Activated CD4-positive, CD25-positive, alpha-beta regulatory T cell treated with anti-CD3 and anti-CD28 coated beads, Interleukin-2, amount 50 U/mL, for 72 hours (primary cell): ENCODE measurements around the gene ATRN.
"Not testable (repeated sequence)": the region's sequence is repeated elsewhere in the genome, so short reads cannot be mapped to it uniquely, and the experiment has no call there.

ENCODE experiments used
- DNase-seq: peaks from one replicate; pipeline ENCODE4 v3.0.0; 2021

ATRN gene

GRCh38 chr20:3576363-3576762 lies 105.5 kb downstream of the ATRN start:
- no peak for DNase-seq

DNA sequence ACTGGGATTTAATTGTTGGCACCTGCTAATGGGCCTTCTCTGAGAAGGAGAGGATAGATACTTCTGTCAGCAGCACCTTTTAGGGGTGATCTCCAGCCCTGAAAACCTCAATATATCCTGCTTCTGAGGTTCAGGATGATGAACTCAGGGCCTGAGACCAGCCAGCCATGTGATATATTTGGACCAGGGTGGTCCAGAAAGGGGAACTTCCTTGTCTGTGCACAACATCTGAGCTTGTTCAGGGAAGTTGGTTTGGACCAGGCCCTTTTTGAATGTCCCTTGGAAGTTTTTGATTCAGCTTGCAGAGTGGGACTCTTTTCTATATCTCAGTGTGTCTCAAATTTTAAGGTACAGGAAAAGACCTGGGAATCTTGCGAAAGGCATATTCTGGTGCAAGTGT lies 106.5 kb downstream of the ATRN start:
- DNase-seq = no peak

- DNase-seq = no peak
Measured at GRCh38 chr20:3580412-3580811, 109.6 kb downstream of the ATRN start.

- DNase-seq = no peak
Measured at GRCh38 chr20:3583765-3584164, 112.9 kb downstream of the ATRN start.

DNA sequence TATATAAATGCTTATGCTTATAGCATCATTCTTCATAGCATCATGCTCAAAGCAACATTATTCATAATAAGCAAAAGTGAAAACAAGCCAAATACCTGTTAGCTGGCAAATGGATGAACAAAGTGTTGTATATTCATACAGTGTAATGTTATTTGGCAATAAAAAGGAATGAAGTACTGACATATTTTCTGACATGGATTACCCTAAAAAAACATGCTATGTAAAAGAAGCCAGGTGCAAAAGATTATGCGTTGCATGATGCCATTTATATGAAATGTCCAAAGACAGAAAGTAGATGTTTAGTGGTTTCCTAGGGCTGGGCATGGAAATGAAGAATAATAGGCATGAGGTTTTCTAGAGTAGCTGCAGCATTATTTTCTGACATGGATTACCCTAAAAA lies 115.3 kb downstream of the ATRN start:
- no peak for DNase-seq

GRCh38 chr20:3590164-3590563 lies 119.3 kb downstream of the ATRN start:
- no peak for DNase-seq

DNA sequence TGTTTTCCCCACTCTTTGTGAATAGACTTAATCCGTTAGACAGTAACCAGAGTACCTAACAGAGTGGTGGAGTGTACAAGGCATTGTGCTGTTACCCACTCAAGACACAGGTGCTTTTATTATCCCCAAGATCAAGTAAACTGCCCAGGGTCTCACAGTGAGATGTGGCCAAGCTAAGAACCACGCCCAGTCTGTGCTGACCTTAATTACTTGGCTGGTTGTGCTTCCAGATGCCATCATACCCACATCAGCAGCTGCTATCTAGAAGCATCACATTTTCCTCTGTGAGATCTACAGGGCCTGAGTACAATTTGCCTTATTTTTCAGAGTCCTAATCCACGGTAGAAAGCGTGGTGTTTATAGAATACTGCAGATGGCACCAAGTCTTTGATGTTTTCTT lies 122.1 kb downstream of the ATRN start:
- no peak for DNase-seq

- DNase-seq = no peak
Measured at GRCh38 chr20:3595541-3595940, 124.7 kb downstream of the ATRN start.

DNA sequence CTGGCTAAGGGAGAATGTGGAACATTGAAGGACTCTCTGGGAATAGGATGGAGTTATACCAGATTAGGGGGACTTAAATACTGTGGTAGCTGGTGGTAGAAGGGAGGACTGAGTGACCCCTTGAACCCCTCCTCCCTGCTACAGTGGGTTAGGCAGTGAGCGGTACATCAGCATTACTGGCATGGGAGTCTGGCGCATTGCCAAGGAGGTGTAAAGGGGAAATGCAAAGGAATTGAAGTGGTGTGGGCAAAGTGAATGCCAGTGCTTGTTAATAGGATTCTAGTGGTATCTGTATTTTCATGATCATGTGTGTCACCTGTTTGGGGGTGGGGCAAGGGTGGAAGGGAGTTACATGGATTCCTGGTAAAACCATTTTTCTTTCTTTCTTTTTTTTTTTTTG lies 132.3 kb downstream of the ATRN start:
- DNase-seq = no peak

- not testable (repeated sequence) for DNase-seq
Measured at GRCh38 chr20:3605386-3605886, 134.6 kb downstream of the ATRN start.

GRCh38 chr20:3606021-3606420 lies 135.2 kb downstream of the ATRN start:
- no peak for DNase-seq

- DNase-seq = no peak
Measured at GRCh38 chr20:3611901-3612300, 141.1 kb downstream of the ATRN start.

GRCh38 chr20:3612795-3613572 lies 142.2 kb downstream of the ATRN start:
- no peak for DNase-seq

- no peak for DNase-seq
Measured at GRCh38 chr20:3613821-3614440, 143.1 kb downstream of the ATRN start.

DNA sequence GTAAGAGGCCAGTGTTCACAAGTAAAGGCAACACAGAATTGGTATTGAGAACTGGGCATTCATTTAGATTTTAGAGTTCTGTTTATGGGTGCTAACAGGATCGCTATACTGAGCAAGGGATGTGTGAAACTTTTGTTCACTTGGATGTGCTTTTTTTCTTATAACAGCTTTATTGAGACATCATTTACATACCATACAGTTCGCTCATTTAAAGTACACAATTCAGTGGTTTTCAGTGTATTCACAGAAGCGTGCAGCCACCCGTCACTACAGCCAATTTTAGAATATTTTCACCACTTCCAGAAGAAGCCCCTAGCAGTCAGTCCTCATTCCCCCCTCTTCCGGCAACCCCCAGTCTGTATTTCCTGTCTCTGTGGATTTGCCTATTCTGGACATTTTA lies 143.6 kb downstream of the ATRN start:
- no peak for DNase-seq

GRCh38 chr20:3615171-3615840 lies 144.5 kb downstream of the ATRN start:
- not testable (repeated sequence) for DNase-seq

DNA sequence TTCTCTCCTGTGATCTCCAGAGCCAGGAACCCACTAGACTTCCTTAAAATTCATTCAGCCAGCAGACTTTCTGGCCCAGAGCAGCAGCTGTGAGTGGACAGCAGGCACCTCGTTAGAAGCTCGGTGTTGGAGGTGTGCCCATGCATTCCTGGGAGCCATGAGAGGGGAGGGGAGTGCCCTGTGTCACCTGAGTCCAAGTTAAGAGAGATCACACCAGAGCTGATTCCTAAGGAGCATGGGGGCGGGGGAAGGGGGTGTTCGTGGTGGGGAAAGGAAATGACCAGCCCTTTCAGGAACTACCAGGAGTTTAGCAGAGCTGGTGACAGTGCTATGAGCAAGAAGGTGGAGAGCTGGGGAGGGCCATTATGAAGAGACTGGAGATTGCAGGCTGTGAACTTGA lies 145.4 kb downstream of the ATRN start:
- no peak for DNase-seq

- no peak for DNase-seq
Measured at GRCh38 chr20:3621111-3621510, 150.3 kb downstream of the ATRN start.

- no peak for DNase-seq
Measured at GRCh38 chr20:3622406-3622805, 151.6 kb downstream of the ATRN start.

DNA sequence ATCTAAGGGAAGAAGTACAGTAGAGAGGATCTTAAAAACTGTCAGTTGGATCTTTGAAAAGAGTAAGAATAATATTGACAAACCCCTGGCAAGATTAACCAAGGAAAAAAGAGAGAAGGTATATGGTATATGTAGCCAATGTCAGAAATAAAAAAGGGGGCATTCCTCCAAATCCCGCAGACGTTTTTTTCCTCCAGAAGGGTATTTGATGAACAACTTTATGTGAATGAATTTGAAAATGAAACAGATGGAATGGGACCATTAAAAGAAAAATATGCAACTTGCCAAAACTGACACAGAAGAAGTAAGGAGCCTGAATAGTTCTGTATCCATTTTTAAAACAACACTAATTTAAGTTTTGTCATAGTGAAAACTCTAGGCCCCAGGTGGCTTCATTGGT lies 156.7 kb downstream of the ATRN start:
- no peak for DNase-seq

DNA sequence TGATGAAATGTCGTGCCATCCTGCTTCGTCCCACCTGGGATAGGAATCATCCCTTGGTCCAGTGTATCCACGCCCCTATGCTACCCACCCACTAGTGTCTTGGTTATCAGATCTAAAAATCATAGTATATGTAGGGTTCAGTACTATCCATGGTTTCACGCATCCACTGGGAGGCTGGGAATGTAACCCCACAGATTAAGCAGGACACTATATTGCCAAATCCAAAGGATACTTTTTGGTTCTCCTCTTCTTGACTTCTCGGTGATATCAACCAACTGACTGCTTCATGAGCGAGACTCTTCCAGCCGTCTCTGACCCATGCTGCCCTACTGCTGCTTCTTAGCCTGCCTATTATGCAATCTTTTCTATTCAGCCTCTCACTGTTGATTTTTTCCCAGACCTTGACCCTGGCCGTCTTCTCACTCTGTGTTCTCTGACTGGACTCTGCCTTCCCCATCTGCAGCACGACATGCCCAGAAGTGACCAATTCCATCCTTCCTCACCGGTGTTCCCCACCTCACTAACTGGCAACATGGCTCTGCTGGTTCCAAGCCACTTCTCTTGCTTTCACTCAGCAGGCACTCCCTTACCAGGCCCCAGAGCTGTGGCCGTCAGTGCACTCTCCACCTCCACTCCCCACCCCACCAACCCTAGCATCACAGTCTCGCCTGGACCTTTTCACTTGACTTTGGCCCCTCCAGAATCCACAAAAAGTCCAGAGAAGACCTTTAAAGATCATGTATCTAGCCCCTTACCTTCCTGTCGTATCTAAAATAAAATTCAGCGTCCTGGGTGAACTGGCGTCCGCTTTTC lies 157.9 kb downstream of the ATRN start:
- DNase-seq = no peak

GRCh38 chr20:3629893-3630292 lies 159.1 kb downstream of the ATRN start:
- DNase-seq = no peak

DNA sequence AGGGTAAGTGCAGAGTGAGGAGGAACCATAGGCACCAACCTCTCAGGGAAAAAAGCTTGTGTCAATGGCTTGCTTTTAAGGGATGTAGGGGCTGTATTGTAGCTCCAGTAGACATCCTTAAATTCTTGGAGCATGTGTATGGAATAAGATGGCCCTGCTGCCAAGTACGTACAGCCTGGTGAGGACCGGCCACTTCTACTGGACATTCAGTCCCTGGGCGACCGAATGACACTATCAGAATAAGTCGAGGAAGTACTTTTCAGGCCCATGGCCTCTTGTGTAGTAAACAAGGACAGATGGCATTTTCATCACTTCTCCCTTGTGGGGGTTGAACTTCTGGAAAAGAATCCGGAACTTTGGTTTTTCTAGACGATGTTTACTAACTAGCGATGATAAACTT lies 159.6 kb downstream of the ATRN start:
- no peak for DNase-seq
